SK-N-MC (cell line): Measurements from ENCODE around the gene ZNF652.

Experiments used
- EZH2 ChIP-seq: fragments of 200-600 bp; sonication (generic); IDR thresholded peaks from one replicate; pipeline ENCODE4 v1.6.1; 2017; ENCODE audit warnings: antibody characterized with exemption
- FOXP2 ChIP-seq: optimal IDR thresholded peaks from 2 replicates; pipeline ENCODE3; 2011; ENCODE audit warnings: mild to moderate bottlenecking, moderate library complexity; ENCODE audit not compliant: insufficient read depth; ENCODE audit errors: extremely low read length, control extremely low read depth
- POLR2AphosphoS5 ChIP-seq: IDR thresholded peaks from 2 replicates; pipeline ENCODE4 v1.6.1; 2012; ENCODE audit warnings: mild to moderate bottlenecking, low read depth, low read length, borderline replicate concordance

- TF ChIP-seq POLR2AphosphoS5 (no peak), EZH2 (no peak), FOXP2 (no peak)
Observed at GRCh38 chr17:49334744-49335512, 27.1 kb downstream of the ZNF652 start.
